Tongue (tissue), 2 donors: ENCODE measurements around the gene CYB561A3. TPM values are rescaled to one million over a fixed set of nuclear protein-coding genes. Genes with fewer than 3 reads are reported as not detected.

Source experiments
- DNase-seq: peaks from one replicate; pipeline ENCODE4 v3.0.0-alpha.2; 2015
- total RNA-seq: library from RNA; depleted of rRNA; stranded (reverse); fragments of >200 nt; gene quantifications from one replicate; pipeline ENCODE4 v1.2.3, GENCODE V29; 2014

CYB561A3 gene
- total RNA-seq, 1 donor from 2014 or later = 14.2 TPM

DNA sequence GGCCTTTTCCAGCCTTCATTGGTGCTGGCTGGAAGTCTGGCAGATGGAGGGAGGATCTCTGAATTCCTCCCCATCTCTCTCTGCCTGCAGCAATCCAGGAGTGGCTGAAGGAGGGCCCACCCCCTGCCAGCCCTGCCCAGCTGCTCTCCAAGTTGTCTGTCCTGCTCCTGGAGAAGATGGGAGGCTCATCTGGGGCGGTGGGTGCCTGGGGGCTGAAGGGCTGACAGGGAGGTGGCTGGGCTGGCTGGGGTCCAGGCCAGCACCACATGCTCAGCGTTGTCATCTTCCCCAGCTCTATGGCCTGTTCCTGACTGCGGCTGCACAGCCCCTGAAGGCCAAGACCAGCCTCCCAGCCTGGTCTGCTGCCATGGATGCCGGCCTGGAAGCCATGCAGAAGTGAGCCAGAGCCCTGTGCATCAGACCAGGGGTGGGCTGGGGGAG is 16.5 kb downstream of the CYB561A3 start:
- peak; percentile 67 for DNase-seq

DNA sequence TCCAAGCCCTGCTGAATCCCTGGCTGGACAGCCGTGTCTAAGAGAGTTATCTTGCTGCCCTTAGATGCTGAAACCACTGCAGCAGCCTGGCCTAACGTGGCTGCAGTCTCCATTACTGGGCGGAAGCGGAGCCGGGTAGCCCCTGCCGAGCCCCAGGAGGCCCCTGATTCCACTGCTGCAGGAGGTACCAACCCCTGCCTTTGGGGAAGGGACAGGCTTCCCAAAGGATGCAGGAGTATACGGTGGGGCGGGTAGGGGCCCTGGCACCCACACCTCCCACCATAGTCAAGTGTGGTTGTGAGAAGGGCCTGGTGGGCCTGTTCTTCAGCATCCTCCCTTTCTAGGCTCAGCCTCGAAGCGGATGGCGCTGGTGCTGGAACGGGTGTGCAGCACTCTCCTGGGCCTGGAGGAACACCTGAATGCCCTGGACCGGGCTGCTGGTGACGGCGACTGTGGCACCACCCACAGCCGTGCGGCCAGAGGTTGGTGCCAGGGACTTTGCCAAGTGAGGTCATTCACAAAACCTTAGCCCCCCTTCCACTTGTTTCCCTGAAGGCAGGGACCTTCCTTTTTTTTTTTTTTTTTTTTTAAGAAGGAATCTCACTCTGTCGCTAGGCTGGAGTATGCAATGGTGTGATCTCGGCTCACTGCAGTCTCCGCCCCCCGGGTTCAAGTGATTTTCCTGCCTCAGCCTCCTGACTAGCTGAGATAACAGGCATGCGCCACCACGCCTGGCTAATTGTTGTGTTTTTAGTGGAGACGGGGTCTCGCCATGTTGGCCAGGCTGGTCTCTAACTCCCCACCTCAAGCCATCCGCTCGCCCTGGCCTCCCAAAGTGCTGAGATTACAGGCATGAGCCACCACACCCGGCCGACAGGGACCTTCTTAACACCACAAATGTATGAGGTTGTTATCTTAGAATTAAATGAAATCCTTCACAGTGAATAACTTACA is 17.6 kb downstream of the CYB561A3 start:
- no peak for DNase-seq

DNA sequence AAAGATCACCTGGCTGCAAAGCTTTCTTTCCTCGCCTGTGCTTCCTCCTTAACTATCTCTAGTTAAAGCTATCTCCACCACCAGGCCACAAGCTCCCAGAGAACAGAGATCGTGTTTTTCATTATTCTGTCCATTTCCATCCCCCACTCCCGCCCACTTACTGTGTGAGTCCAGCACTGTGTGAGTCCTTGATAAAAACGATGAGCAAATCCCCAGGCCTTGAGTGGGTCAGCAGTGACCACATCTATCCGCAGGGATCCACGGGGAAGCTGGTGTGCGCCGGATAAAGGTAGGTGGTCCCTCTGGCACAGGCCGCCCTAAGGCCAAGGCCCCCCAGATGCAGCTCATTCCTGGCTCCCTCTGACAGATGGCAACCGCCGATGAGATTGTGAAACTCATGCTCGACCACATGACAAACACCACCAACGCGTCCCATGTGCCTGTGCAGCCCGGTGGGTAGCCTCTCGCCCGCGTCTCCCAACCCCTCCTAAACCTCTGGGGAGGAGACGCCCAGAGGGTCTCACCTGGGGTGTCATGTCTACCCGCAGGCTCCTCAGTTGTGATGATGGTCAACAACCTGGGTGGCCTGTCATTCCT is 19.4 kb downstream of the CYB561A3 start:
- DNase-seq = no peak

DNA sequence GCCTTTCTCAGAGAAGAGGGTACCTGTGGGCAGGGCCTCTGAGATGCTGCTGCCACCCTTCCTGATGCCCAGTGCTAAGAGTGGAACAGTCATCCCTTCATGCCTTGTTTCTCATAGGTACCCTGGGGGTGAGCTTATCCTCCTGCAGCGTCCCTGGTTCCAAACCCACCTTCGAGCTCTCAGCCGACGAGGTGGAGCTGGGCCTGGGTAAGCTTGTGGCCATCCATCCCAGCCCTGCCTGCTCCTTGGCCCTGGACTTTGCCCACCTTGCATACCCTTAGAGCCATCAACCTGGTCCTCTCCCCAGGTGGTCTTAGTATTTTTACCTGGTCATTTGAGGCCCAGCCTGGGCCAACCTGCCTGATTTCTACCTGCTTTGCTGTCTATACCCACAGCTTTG is 20.0 kb downstream of the CYB561A3 start:
- DNase-seq = no peak

DNA sequence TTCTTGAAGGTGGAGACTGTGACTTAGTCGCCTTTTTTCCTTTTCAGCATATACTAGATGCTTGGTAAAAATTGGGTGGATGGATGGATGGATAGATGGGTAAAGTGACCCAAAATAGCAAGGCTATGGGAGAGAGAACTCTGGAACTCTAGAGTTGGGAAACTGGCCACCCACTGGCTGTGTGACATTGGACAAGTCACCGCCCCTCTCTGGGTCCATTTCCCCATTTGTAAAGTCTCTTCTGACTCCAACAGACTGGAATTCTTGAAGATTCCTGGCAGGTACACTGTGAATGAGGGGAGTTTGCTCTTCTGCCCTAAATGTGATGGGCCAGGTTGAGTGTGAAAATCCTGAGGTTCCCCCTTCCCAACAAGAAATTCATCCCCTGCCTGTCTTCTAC is 20.7 kb downstream of the CYB561A3 start:
- DNase-seq = no peak

DNA sequence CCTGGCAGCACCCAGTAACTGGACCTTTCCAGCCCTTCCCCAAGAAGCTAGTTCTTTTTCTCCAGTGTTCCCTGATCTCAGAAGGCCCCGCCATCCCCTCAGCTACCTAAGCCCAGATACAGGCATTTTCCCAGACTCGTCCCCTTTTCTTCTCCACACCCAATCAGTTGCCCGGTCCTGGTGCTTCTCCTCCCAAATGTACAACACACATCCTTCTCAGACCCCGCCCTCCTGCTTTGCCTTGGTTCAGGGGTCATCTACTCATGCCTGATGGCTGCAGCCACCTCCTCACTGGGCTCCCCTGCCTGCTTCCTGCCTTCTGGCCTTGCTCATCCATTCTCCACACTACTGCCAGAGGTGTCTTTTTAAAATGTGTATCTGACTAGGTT is 22.2 kb downstream of the CYB561A3 start:
- DNase-seq = no peak

DNA sequence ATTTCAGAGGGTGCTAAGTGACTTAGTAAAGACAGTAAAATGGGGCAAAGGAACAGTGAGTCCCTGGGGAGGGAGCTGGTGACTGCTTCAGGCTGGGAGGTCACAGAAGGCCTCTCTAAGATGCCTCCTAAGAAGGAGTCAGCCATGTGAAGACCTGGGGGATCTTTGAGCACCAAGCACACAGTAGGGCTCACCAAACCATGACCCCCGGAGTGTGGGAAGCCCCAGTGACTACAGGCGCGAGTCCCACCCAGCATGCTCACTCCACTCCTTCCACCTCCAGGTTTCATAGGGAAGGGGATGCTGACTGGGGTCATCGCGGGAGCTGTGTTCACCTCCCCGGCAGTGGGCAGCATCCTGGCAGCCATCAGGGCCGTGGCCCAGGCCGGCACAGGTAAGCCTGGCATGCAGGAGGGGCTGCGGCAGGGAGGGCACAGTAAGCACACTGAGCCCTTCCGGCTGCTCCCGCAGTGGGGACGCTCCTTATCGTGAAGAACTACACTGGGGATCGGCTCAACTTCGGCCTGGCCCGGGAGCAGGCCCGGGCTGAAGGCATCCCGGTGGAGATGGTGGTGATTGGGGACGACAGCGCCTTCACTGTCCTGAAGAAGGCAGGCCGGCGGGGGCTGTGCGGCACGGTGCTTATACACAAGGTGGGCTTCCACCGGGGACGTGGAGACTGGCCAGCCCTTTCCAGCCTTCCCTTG is 22.7 kb downstream of the CYB561A3 start:
- no peak for DNase-seq

DNA sequence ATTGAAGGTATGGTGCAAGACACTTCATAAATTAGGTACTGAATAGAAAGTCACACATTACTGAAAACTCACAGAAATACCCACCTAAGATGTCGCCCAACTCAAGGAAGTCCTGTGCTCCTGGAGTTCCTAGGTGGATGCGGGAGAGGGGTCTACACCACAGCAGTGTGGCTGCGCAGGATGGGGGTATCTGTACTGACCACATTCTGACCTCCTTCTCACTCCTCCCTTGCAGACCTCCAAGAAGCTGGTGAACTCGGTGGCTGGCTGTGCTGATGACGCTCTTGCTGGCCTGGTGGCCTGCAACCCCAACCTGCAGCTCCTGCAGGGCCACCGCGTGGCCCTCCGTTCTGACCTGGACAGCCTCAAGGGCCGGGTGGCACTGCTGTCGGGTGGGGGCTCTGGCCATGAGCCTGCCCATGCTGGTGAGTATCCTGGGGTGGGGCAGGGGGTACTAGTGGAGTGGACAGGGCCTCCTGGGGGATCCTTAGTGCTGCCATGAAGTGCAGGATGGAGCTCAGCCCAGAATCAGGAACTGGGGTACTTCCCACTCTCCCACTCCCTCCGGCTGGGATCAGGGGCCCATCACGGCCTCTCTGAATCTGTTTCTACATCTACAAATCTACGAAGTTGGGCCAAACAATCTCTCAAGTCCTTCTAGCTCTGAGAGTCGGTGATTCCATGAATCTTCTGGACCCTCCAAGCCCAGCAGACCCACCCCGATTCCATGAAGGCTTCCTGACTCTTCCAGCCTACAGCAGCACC is 23.8 kb downstream of the CYB561A3 start:
- no peak for DNase-seq

DNA sequence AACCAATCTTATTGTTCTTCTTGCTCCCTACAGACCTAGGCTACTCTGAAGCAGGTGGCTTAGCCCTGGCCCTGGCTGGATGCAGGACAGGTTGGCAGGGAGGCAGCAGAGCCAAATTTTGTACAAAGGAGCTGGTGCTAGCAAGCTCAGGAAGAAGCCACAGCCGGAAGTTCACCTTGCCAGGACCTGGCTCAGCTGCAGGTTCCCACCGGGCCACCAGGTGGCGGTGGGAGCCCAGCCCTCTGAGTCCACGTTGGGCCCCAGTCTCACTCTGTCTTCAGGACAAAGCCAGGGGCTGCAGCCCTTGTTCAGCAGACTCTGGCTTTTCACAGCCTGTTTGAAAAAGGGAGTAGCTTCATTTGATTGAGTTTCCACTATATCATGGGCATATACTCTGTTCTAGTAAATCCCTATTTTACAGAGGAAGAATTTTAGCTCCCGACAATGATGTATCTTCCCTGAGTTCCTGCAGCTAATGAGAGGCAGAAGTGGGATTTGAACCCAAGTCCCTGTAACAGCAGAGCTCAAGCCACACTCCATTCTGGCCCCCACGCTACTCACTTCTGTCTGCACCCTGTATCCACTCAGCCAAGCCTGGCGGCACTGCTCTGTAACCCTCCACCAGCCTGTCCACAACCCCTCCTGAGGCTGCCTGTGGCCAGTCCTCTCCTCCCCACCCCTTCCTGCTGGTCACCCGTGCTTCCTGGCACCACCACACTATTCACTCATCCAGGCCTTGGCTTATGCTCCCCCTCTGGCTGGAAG is 25.3 kb downstream of the CYB561A3 start:
- DNase-seq = peak; percentile 88

DNA sequence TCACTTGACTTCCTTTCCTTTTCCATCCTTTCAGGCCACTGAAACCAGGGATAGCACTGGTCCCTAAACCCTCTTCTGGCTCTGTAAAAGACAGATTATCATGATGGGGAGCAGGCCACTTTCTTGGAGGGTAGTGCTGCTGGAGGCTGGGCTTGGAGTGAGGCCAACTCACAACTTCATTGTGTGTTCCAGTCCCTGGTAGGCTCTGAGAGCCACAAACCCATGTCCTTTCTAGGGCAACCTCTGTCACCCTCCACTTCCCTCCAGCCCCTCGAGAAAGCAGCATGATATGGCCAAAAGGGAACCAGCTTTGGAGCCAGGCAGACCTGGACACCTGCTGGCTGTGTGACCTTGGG is 26.3 kb downstream of the CYB561A3 start:
- DNase-seq = no peak

DNA sequence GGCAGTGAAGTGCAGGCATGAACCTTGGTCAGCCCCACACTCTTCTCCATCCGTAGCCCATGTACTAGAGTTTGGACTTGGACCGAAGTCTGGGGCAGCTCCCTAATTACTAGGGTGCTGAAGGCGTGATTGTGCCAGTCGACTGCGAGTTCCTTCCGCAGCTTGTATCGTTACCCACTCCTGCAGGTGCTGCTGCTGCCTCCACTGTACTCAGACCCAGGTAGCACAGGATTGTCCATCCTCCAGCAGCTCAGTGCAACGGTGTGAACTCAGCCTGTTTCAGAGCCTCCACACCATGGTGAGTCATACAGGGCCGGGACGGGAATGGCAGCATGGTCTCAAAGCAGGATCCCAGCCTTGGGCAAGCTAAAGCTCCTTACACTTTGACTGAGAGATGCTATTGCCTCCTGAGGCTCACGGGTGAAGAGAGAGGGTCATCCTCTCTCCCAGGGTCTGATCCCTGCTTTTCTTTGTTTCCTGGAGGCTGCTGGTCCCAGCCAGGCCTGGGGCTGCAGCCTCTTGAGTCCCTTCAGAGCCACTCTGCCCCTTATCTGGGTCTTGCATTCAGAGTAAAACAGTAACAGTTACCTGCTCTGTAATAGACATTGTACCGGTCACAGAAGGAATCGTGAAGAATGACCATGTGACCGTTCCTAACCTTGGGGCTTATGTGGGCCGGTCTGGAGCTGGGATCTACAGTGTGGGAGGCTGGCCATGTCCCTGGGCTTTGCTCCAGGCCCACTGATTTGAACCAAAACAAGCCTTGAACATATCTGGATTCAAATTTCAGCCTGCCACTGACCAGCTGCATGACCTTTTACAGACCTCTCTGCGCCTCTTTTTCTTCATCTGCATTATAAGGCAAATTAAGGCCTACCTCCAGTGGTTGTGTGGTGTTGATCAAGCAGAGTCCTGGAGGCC is 27.0 kb downstream of the CYB561A3 start:
- DNase-seq = no peak

DNA sequence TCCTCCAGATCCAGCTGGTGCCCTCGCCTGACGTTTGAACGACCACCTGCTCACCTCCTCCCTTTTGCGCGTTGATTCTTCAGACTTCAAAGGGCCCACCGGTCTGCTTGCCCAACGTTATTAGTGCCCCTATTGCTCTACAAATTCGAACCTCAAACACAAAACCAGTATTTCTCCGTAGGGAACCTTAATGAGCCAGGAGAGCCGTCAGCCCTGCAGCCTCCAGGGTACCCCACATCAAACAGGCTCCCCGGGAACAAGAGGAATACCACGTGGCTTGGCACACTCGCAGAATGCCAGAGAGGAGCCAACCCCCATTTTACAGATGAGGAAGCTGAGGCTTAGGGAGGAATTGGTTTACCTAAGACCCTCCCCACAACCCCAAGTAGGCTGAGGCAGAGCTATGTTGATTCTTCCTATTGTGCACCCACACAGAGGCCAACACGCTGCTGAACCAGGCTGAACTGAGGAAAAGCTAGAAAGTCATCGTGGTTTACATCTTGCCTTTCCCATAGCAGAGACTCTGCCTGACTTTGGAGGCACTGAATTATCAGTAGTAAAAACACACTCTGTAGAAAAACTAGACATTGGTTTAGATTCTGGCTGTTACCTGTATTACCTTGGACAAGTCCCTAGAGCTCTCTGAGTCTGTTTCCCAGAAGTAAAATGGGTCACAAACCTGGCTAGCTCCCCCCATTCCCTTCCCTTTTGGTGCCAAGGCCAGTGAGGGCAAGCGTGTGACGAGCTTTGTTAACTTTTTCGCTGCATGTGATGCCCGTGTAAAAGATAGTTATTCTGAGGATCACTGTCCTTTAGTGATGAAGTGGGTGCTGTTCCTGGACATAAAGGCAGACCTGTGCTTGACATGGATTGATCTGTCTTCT is 27.9 kb downstream of the CYB561A3 start:
- no peak for DNase-seq

DNA sequence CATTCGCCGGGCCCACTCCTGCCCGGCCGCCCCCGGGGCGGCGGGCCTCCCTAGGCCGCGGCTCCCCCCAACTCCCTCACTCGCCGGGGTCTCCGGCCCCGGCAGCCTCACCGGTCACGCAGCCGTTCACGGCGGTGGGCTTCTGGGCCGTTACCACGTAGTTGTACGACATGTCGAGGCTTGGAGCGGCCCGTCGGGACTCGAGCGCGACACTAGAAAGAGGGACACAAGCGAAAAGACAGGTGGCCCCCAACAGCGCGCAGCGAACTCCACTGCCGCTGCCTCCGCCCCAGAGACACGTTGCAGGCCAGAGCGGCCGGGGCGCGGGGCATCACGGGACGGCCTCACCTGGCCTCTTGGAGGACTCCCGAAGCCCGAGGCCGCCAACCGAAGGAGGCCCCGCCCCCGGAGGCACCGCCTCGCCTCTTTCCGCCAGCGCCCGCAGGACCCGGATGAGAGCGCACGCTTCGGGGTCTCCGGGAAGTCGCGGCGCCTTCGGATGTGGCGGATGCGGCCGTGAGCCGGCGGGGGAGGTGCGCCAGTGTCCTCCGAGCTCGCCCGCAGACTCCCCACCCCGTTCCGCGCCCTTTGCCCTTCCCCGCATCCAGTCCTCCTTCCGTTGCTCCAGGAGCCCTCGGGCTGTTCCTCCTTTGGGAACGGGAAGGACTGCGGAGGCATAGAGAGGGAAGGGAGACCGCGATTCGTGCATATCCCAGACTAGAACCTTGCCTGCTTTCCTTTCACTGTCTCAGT is 28.7 kb downstream of the CYB561A3 start, which contains the start of the genes DDB1 and TKFC:
TSS of gene DDB1 (minus strand) at position 309 of the 753 bp plus-strand sequence. CDS start at position 172, 137 bp downstream.
TSS of gene TKFC (plus strand) at position 432 of the 753 bp plus-strand sequence. CDS start 1,501 bp downstream, outside the sequence.
- peak; percentile 98 for DNase-seq

DNA sequence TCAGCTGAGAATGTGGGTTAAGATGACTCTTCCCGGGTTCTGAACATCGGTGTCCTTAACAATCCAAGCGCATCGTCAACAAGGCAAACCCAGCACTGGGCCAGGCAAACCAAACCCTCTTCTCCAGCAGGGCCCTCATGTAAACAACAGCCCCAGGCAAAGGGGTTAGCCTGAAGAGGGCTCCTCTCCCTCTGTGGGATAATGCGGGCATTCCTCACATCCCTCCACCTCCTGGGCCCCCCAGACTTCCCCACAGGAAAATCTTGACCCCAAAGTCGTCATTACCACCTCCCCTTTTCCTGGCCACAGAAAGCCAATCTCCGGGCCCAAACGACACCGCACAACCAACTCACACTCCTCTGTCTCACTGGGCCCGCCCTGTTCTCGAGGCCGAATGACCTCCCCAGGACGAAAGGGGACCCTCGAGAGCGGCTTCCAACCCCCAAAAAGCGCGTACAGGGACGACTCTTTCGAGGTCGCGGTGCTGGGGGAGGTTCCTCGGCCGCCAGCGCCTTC is 29.3 kb downstream of the CYB561A3 start:
- DNase-seq = peak; percentile 23

DNA sequence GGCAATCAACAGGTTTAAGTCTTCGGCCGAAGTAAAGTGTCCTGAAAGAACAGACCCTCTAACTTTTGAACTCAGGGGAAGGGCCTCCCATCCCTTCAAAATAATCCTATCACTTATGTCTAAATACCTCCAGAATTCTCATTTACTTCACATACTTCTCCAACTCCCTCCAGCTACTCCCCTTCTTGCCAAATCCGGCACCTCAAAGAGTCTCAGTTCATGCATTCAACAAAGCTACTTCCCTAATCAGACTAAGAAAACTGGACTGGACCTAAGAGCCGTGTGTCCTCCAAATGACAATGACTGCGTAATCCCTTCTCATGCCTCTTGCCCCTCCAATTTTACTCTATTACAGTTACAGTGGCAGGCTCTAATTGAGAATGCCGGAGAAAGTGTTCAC is 30.0 kb downstream of the CYB561A3 start:
- no peak for DNase-seq

DNA sequence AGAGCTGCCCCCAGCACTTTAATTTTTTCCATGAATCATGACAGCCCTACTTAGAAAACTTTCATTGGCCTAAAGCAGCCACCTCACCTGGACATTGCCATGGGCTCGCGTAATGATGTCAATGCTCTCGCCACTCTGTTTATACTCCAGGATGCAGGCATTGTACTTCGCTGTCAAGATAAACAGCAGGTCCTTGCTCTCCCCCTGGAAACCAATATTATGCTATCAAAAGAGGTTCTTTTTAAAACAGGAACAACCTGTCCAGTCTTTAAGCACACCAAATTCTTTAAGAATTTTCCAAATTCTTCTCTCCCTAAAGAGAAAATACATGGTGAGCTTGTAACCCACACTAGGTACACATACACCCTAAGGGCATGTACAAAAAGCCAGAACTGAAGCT is 31.8 kb downstream of the CYB561A3 start:
- no peak for DNase-seq

DNA sequence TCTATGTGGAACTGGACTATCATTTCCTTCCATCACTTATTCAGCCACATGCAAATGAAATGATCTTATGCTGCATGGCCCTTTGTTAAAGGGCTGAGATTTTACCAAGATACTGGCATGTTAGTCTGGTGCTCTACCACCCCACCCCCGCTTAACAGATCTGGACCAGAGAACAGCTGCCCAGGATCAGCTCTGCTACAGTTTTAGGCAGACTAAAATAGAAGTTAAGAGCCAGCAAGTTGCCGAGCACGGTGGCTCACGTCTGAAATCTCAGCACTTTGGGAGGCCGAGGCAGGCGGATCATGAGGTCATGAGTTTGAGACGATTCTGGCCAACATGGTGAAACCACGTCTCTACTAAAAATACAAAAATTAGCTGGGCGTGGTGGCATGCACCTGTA is 33.3 kb downstream of the CYB561A3 start:
- DNase-seq = peak; percentile 52

DNA sequence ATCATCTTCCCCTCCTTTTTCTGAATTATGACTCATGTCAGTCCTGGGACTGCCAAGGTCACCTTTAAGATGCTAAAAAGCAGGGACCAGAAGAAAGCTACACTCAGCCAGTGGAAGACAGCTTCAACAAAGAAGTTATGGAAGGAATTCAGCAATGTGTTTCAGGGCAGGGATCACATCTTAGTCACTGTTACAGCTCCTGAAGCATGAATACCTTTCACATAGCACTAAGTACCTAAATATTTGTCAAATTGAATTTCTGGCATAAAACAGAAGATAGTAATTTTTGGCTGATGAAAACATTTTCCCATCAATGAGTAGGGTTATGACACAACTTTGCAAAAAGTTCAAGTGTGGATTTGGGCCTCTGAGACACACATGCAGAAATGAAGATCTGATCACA is 34.0 kb downstream of the CYB561A3 start:
- DNase-seq = no peak
